Measurements from ENCODE around the gene SUGCT. TPM values are rescaled to one million over a fixed set of nuclear protein-coding genes. Genes with fewer than 3 reads are reported as not detected.

The SUGCT gene
- polyA plus RNA-seq, 1 of the 3 experiments (the other 2 are of a cell fraction): 53.7 TPM

DNA sequence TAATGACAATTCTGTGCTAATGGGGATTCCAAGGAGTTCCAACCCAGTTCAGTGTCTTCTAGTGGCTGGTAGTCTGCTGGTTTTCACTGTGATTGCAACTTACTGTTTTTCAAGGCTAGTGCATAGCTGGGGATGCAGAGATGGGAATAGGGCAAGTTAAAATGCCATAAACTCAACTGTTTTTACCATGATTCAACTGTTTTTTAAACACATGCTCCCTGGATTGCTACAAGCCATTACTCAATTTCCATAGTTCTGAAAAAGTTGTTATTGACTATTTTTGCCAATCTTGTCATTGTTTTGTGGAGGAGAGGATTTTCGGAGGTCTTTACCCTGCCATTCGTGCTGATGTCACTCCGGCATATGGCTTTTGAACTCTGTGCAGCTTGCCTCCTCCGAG lies 245.3 kb downstream of the SUGCT start:
- H3K4me3 ChIP-seq (ENCODE audit: low read depth in 2 of 2, low read length in 1 of 2): no peak overlapping the region
- no peaks in the 10 kb centered on the region for H3K9me3 ChIP-seq
- H3K36me3 ChIP-seq (replicated peaks in 1 of 2; ENCODE audit: control insufficient read depth in 1 of 2, insufficient read depth in 2 of 2, low read length in 1 of 2): no peaks in the 10 kb centered on the region
- H3K9me2 ChIP-seq: no peaks in the 10 kb centered on the region
- H3K4me2 ChIP-seq: no peak overlapping the region
- no peaks in the 10 kb centered on the region for H3F3A ChIP-seq (replicated peaks; ENCODE audit: insufficient read depth)
- no peaks in the 10 kb centered on the region for H3K79me2 ChIP-seq (ENCODE audit: insufficient read depth)
- no peak for DNase-seq
- H4K20me1 ChIP-seq (ENCODE audit: insufficient read depth): no peaks in the 10 kb centered on the region
- WGBS (ENCODE audit: low lambda C conversion rate): 91% methylated on average over 4 of the region's 4 CpGs
- CTCF ChIA-PET: no interaction called here
- H3K4me1 ChIP-seq (ENCODE audit: control insufficient read depth in 1 of 2, insufficient read depth in 2 of 2, low read depth in 1 of 2, low read length in 1 of 2): no peaks in the 10 kb centered on the region
- POLR2A ChIA-PET: no interaction called here
- no peak overlapping the region for H3K9ac ChIP-seq
- H2AFZ ChIP-seq (ENCODE audit: low read depth): no peak overlapping the region
- TF ChIP-seq FOSL2 (IDR thresholded peaks at IDR 0.05; ENCODE audit: borderline replicate concordance, low read depth) (no peak), RAD21 (IDR thresholded peaks at IDR 0.05; ENCODE audit: low read length) (no peak), FOXJ3 (CRISPR knock-in tag; IDR thresholded peaks at IDR 0.05) (no peak), FOXM1 (IDR thresholded peaks at IDR 0.05; ENCODE audit: low read depth) (no peak), USF1 (IDR thresholded peaks at IDR 0.05; ENCODE audit: borderline replicate concordance, low read depth) (no peak)
- H3K27me3 ChIP-seq (ENCODE audit: insufficient read depth): no peaks in the 10 kb centered on the region
- no peak overlapping the region for H3K27ac ChIP-seq (ENCODE audit: low read depth in 2 of 2, low read length in 1 of 2)

DNA sequence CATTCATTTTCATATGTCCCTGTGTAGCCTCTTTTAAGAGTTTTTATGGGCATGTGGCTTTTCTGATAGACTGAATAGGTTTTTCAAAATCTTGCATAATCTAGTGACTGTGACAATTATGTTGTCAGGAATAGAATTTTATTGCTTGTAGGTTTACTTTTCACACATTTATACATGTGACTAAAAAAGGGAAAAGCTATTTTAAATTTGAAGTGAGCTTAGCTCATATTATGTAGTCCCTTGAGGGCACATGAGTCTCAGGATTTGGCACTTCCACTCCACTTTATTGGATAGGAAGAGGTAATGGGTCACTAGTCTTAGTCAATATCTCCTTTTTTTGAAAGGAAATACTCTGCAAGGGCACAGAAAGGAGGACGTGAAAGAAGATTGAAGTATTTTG lies 247.3 kb downstream of the SUGCT start:
- H4K20me1 ChIP-seq (ENCODE audit: insufficient read depth): no peaks in the 10 kb centered on the region
- H3K9me3 ChIP-seq: no peaks in the 10 kb centered on the region
- no peak for TF ChIP-seq USF2 (IDR thresholded peaks at IDR 0.05; ENCODE audit: borderline replicate concordance, low read depth, low read length)
- WGBS (ENCODE audit: low lambda C conversion rate): 78% methylated on average over 1 of the region's 1 CpG
- no peaks in the 10 kb centered on the region for H3K79me2 ChIP-seq (ENCODE audit: insufficient read depth)
- no peak overlapping the region for H3K4me2 ChIP-seq
- H3K27ac ChIP-seq (ENCODE audit: low read depth in 2 of 2, low read length in 1 of 2): no peak overlapping the region
- no peak overlapping the region for H3K4me3 ChIP-seq (ENCODE audit: low read depth in 2 of 2, low read length in 1 of 2)
- H2AFZ ChIP-seq (ENCODE audit: low read depth): no peak overlapping the region
- ChIA-PET CTCF (interaction anchor here (1.6 kb wide), 1 partner anchor 18 kb away, joined by 4 read pairs; no protein-coding TSS in a partner anchor), POLR2A (no interaction called here)
- DNase-seq: no peak
- H3K36me3 ChIP-seq (replicated peaks in 1 of 2; ENCODE audit: control insufficient read depth in 1 of 2, insufficient read depth in 2 of 2, low read length in 1 of 2): no peaks in the 10 kb centered on the region
- no peaks in the 10 kb centered on the region for H3K27me3 ChIP-seq (ENCODE audit: insufficient read depth)
- no peak overlapping the region for H3K9ac ChIP-seq
- no peaks in the 10 kb centered on the region for H3K4me1 ChIP-seq (ENCODE audit: control insufficient read depth in 1 of 2, insufficient read depth in 2 of 2, low read depth in 1 of 2, low read length in 1 of 2)
- H3K9me2 ChIP-seq: no peaks in the 10 kb centered on the region
- H3F3A ChIP-seq (replicated peaks; ENCODE audit: insufficient read depth): no peaks in the 10 kb centered on the region

DNA sequence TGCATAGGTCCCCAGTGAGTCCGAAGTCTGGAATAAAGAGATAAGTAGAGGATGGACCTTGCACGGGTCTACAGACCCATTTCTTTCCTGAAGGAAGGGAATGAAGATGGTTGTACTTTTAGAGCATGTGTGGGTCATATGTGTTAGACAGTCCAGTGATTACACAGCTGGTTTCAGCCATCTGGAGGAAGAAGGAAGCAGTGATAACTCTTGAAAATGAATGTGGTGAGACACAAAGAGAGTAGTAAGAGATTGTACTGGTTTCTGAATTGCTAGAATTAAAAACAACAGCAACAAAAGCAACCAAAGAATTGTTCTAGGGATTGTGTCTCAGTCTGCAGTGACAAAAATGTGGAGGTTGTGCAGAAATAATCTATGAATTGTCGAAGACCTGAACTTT lies 258.9 kb downstream of the SUGCT start:
- H3K4me2 ChIP-seq: no peak overlapping the region
- H3K4me1 ChIP-seq (ENCODE audit: control insufficient read depth in 1 of 2, insufficient read depth in 2 of 2, low read depth in 1 of 2, low read length in 1 of 2): no peaks in the 10 kb centered on the region; a peak in 1 of 4 replicates
- H3K4me3 ChIP-seq (ENCODE audit: low read depth in 2 of 2, low read length in 1 of 2): no peak overlapping the region
- H3K79me2 ChIP-seq (ENCODE audit: insufficient read depth): no peaks in the 10 kb centered on the region
- 65% methylated on average over 3 of the region's 3 CpGs for WGBS (ENCODE audit: low lambda C conversion rate)
- DNase-seq: no peak
- no peaks in the 10 kb centered on the region for H3K36me3 ChIP-seq (replicated peaks in 1 of 2; ENCODE audit: control insufficient read depth in 1 of 2, insufficient read depth in 2 of 2, low read length in 1 of 2)
- H2AFZ ChIP-seq (ENCODE audit: low read depth): no peak overlapping the region
- H3K9ac ChIP-seq: no peak overlapping the region
- no peaks in the 10 kb centered on the region for H3K27me3 ChIP-seq (ENCODE audit: insufficient read depth)
- CTCF ChIA-PET: no interaction called here
- H3K9me2 ChIP-seq: no peaks in the 10 kb centered on the region
- no peaks in the 10 kb centered on the region for H3K9me3 ChIP-seq
- no peak overlapping the region for H3K27ac ChIP-seq (ENCODE audit: low read depth in 2 of 2, low read length in 1 of 2)
- TF ChIP-seq GATA2 (CRISPR knock-in tag; IDR thresholded peaks at IDR 0.05): no peak
- TF ChIP-seq, protein P1, sequence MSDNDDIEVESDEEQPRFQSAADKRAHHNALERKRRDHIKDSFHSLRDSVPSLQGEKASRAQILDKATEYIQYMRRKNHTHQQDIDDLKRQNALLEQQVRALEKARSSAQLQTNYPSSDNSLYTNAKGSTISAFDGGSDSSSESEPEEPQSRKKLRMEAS (IDR thresholded peaks at IDR 0.05; ENCODE audit: low read depth): no peak
- no peak for TF ChIP-seq USF2 (IDR thresholded peaks at IDR 0.05; ENCODE audit: borderline replicate concordance, low read depth, low read length)
- no peak for TF ChIP-seq USF1 (IDR thresholded peaks at IDR 0.05; ENCODE audit: borderline replicate concordance, low read depth)
- TF ChIP-seq CTCF (IDR thresholded peaks at IDR 0.05): no peak
- no peak for TF ChIP-seq MXI1 (IDR thresholded peaks at IDR 0.05; ENCODE audit: low read depth, low read length)
- no peak for TF ChIP-seq TEAD4 (IDR thresholded peaks at IDR 0.05; ENCODE audit: borderline replicate concordance, insufficient read depth)
- TF ChIP-seq FOXM1 (IDR thresholded peaks at IDR 0.05; ENCODE audit: low read depth): no peak
- TF ChIP-seq ELF1 (IDR thresholded peaks at IDR 0.05): no peak
- TF ChIP-seq FOXJ3 (CRISPR knock-in tag; IDR thresholded peaks at IDR 0.05): no peak
- TF ChIP-seq RAD21 (IDR thresholded peaks at IDR 0.05; ENCODE audit: low read length): no peak
- TF ChIP-seq SIN3A (IDR thresholded peaks at IDR 0.05; ENCODE audit: borderline replicate concordance, low read depth, low read length): no peak
- TF ChIP-seq TAF1 (IDR thresholded peaks at IDR 0.05; ENCODE audit: borderline replicate concordance, low read depth, low read length): no peak
- POLR2A ChIA-PET: no interaction called here
- H3F3A ChIP-seq (replicated peaks; ENCODE audit: insufficient read depth): peaks cover 8% of the 10 kb centered on the region
- no peaks in the 10 kb centered on the region for H4K20me1 ChIP-seq (ENCODE audit: insufficient read depth)

Data from SK-N-SH (cell line).